Measurements from ENCODE around the gene SH3GL3. TPM values are rescaled to one million over a fixed set of nuclear protein-coding genes. Genes with fewer than 3 reads are reported as not detected.

The SH3GL3 gene
- total and polyA plus RNA-seq, 4 donors = 0.31 to 8.4 (median 2.3) TPM

- no peak for TF ChIP-seq CTCF (IDR thresholded peaks at IDR 0.05; ENCODE audit: control extremely low read depth, extremely low read depth)
- ATAC-seq (ENCODE audit: insufficient read depth, low FRiP score) = no peak
- peaks cover 0 to 5% (median 2%) of the 10 kb centered on the region in 4 donors for H3K9me3 ChIP-seq (ENCODE audit: control insufficient read depth in 4 of 4, insufficient read depth in 3 of 4, low read length in 3 of 4)
- no peak for DNase-seq
- no peak overlapping the region for H3K4me3 ChIP-seq
- no peaks in the 10 kb centered on the region for H3K4me1 ChIP-seq (ENCODE audit: control insufficient read depth in 5 of 5, insufficient read depth in 5 of 5, low read length in 5 of 5)
- 80 to 85% methylated on average over 4 of the region's 4 CpGs for WGBS, 2 donors
- no peak overlapping the region for H3K27ac ChIP-seq (ENCODE audit: low read depth in 1 of 2, low read length in 1 of 2)
- no peaks in the 10 kb centered on the region for H3K36me3 ChIP-seq (ENCODE audit: control insufficient read depth in 4 of 4, insufficient read depth in 4 of 4, low read length in 4 of 4)
- no peak overlapping the region for H3K9ac ChIP-seq (ENCODE audit: insufficient read depth in 1 of 2, low read length in 2 of 2)
- no peaks in the 10 kb centered on the region for H3K27me3 ChIP-seq (ENCODE audit: control insufficient read depth in 3 of 3, insufficient read depth in 3 of 3, low read length in 2 of 3)
These were observed 25.7 kb downstream of the SH3GL3 start for GRCh38 chr15:83472797-83473196.

GRCh38 chr15:83474578-83474977 lies 27.4 kb downstream of the SH3GL3 start:
- Histone ChIP-seq H3K36me3 (ENCODE audit: control insufficient read depth in 4 of 4, insufficient read depth in 4 of 4, low read length in 4 of 4) (no peaks in the 10 kb centered on the region), H3K27me3 (ENCODE audit: control insufficient read depth in 3 of 3, insufficient read depth in 3 of 3, low read length in 2 of 3) (no peaks in the 10 kb centered on the region), H3K9me3 (ENCODE audit: control insufficient read depth in 4 of 4, insufficient read depth in 3 of 4, low read length in 3 of 4) (peaks cover 0 to 5% (median 2%) of the 10 kb centered on the region in 4 donors), H3K27ac (ENCODE audit: low read depth in 1 of 2, low read length in 1 of 2) (no peak overlapping the region), H3K4me3 (no peak overlapping the region), H3K9ac (ENCODE audit: insufficient read depth in 1 of 2, low read length in 2 of 2) (no peak overlapping the region), H3K4me1 (ENCODE audit: control insufficient read depth in 5 of 5, insufficient read depth in 5 of 5, low read length in 5 of 5) (no peaks in the 10 kb centered on the region)
- 79 to 85% methylated on average over 4 of the region's 4 CpGs for WGBS, 2 donors
- ATAC-seq (ENCODE audit: insufficient read depth, low FRiP score) = no peak
- DNase-seq = no peak
- no peak for TF ChIP-seq CTCF (IDR thresholded peaks at IDR 0.05; ENCODE audit: control extremely low read depth, extremely low read depth)

- H3K4me3 ChIP-seq = no peak overlapping the region
- H3K27me3 ChIP-seq (ENCODE audit: control insufficient read depth in 3 of 3, insufficient read depth in 3 of 3, low read length in 2 of 3) = no peaks in the 10 kb centered on the region
- no peaks in the 10 kb centered on the region for H3K36me3 ChIP-seq (ENCODE audit: control insufficient read depth in 4 of 4, insufficient read depth in 4 of 4, low read length in 4 of 4)
- peaks cover 0 to 5% (median 2%) of the 10 kb centered on the region in 4 donors for H3K9me3 ChIP-seq (ENCODE audit: control insufficient read depth in 4 of 4, insufficient read depth in 3 of 4, low read length in 3 of 4)
- no peak for TF ChIP-seq CTCF (IDR thresholded peaks at IDR 0.05; ENCODE audit: control extremely low read depth, extremely low read depth)
- WGBS, 2 donors = 76 to 93% methylated on average over 2 of the region's 2 CpGs
- no peak for ATAC-seq (ENCODE audit: insufficient read depth, low FRiP score)
- peak in 1 of 3 donors; percentile 36 for DNase-seq
- no peaks in the 10 kb centered on the region for H3K4me1 ChIP-seq (ENCODE audit: control insufficient read depth in 5 of 5, insufficient read depth in 5 of 5, low read length in 5 of 5)
- no peak overlapping the region for H3K9ac ChIP-seq (ENCODE audit: insufficient read depth in 1 of 2, low read length in 2 of 2)
- H3K27ac ChIP-seq (ENCODE audit: low read depth in 1 of 2, low read length in 1 of 2) = no peak overlapping the region
These were observed 28.4 kb downstream of the SH3GL3 start for GRCh38 chr15:83475551-83475950.

GRCh38 chr15:83476066-83476465 lies 28.9 kb downstream of the SH3GL3 start:
- Histone ChIP-seq H3K9me3 (ENCODE audit: control insufficient read depth in 4 of 4, insufficient read depth in 3 of 4, low read length in 3 of 4) (peaks cover 0 to 5% (median 2%) of the 10 kb centered on the region in 4 donors), H3K4me3 (no peak overlapping the region), H3K27ac (ENCODE audit: low read depth in 1 of 2, low read length in 1 of 2) (no peak overlapping the region), H3K9ac (ENCODE audit: insufficient read depth in 1 of 2, low read length in 2 of 2) (no peak overlapping the region), H3K4me1 (ENCODE audit: control insufficient read depth in 5 of 5, insufficient read depth in 5 of 5, low read length in 5 of 5) (no peaks in the 10 kb centered on the region), H3K36me3 (ENCODE audit: control insufficient read depth in 4 of 4, insufficient read depth in 4 of 4, low read length in 4 of 4) (no peaks in the 10 kb centered on the region), H3K27me3 (ENCODE audit: control insufficient read depth in 3 of 3, insufficient read depth in 3 of 3, low read length in 2 of 3) (no peaks in the 10 kb centered on the region)
- no peak for ATAC-seq (ENCODE audit: insufficient read depth, low FRiP score)
- TF ChIP-seq CTCF (IDR thresholded peaks at IDR 0.05; ENCODE audit: control extremely low read depth, extremely low read depth) = no peak
- WGBS, 2 donors = 79 to 90% methylated on average over 2 of the region's 2 CpGs
- DNase-seq = no peak

Data from lung (tissue), 12 donors.